HepG2 (cell line): ENCODE results near the gene CD68. TPM values are rescaled to one million over a fixed set of nuclear protein-coding genes. Genes with fewer than 3 reads are reported as not detected.
A peak's percentile ranks its signal among the peaks of the same experiment; 100 is the strongest.

Experiments
- AFF4 ChIP-seq: sonication (generic); formaldehyde crosslinking; IDR thresholded peaks from 2 replicates; pipeline ENCODE4 v1.4.0; 2020; ENCODE audit warnings: missing genetic modification reagents
- CC2D1A ChIP-seq: sonication (generic); formaldehyde crosslinking; IDR thresholded peaks from 2 replicates; pipeline ENCODE4 v1.8.1; 2023; ENCODE audit warnings: mild to moderate bottlenecking, missing genetic modification reagents
- HNF4G ChIP-seq, 2 experiments: sonication (generic) in 1 of 2; formaldehyde crosslinking in 1 of 2; IDR thresholded peaks; 2 replicates each; pipeline versions ENCODE4 v1.4.0 to v1.6.1; 2011 to 2020; ENCODE audit warnings: borderline replicate concordance in 2 of 2, low read depth in 2 of 2, mild to moderate bottlenecking in 2 of 2, low read length in 1 of 2, missing genetic modification reagents in 1 of 2, moderate library complexity in 1 of 2
- HOXA9 ChIP-seq: sonication (generic); formaldehyde crosslinking; IDR thresholded peaks from 2 replicates; pipeline ENCODE4 v1.8.1; 2022; ENCODE audit warnings: missing genetic modification reagents, mild to moderate bottlenecking, moderate library complexity, borderline replicate concordance
- KLF9 ChIP-seq: IDR thresholded peaks from 2 replicates; pipeline ENCODE4 v1.6.1; 2016; ENCODE audit warnings: low read depth
- NFYB ChIP-seq: sonication (generic); formaldehyde crosslinking; IDR thresholded peaks from 2 replicates; pipeline ENCODE4 v1.4.0; 2020; ENCODE audit warnings: missing genetic modification reagents
- POLR2AphosphoS2 ChIP-seq: IDR thresholded peaks from 2 replicates; pipeline ENCODE4 v1.6.1; 2011; ENCODE audit warnings: low read depth, low read length, improper control_type of control experiment
- PRPF4 ChIP-seq: fragments of 200-400 bp; formaldehyde crosslinking; IDR thresholded peaks from 2 replicates; pipeline ENCODE4 v1.6.1; 2016; ENCODE audit warnings: low read length, low read depth; ENCODE audit not compliant: poor library complexity, severe bottlenecking
- RBM22 ChIP-seq: fragments of 200-400 bp; formaldehyde crosslinking; optimal IDR thresholded peaks from 2 replicates; pipeline ENCODE3; 2017; ENCODE audit warnings: mild to moderate bottlenecking, low read length, moderate library complexity
- SCMH1 ChIP-seq: sonication (generic); formaldehyde crosslinking; IDR thresholded peaks from 2 replicates; pipeline ENCODE4 v1.9.0; 2021; ENCODE audit warnings: missing genetic modification reagents, mild to moderate bottlenecking, borderline replicate concordance
- TEAD3 ChIP-seq: optimal IDR thresholded peaks from 2 replicates; pipeline ENCODE3; 2016; ENCODE audit warnings: borderline replicate concordance
- TFE3 ChIP-seq: IDR thresholded peaks from 2 replicates; pipeline ENCODE4 v1.6.1; 2016
- ZMYM2 ChIP-seq: sonication (generic); formaldehyde crosslinking; IDR thresholded peaks from 2 replicates; pipeline ENCODE4 v1.8.0; 2022; ENCODE audit warnings: mild to moderate bottlenecking, missing genetic modification reagents
- ZMYM3 ChIP-seq: sonication (generic); formaldehyde crosslinking; IDR thresholded peaks from 2 replicates; pipeline ENCODE4 v1.5.1; 2020; ENCODE audit warnings: mild to moderate bottlenecking, missing genetic modification reagents
- ZNF225 ChIP-seq: sonication (generic); formaldehyde crosslinking; IDR thresholded peaks from 2 replicates; pipeline ENCODE4 v1.4.0; 2020; ENCODE audit warnings: mild to moderate bottlenecking, missing genetic modification reagents
- ZNF296 ChIP-seq: sonication (generic); formaldehyde crosslinking; conservative IDR thresholded peaks from 2 replicates; pipeline ENCODE4 v1.5.0; 2020; ENCODE audit warnings: mild to moderate bottlenecking, missing genetic modification reagents
- ZNF615 ChIP-seq: sonication (generic); formaldehyde crosslinking; IDR thresholded peaks from 2 replicates; pipeline ENCODE4 v1.5.0; 2020; ENCODE audit warnings: mild to moderate bottlenecking, missing genetic modification reagents, borderline replicate concordance
- ZNF777 ChIP-seq: sonication (generic); formaldehyde crosslinking; IDR thresholded peaks from 2 replicates; pipeline ENCODE4 v1.4.0; 2020; ENCODE audit warnings: missing genetic modification reagents
- polyA plus RNA-seq, 8 experiments: library from polyadenylated mRNA; depleted of rRNA in 3 of 8; stranded (reverse) in 7 of 8; unstranded in 1 of 8; fragments of >200 nt; fragmentation: Illumina TruSeq in 4 of 8; extraction: Trizol in 4 of 8; gene quantifications; 2 replicates each; pipeline versions ENCODE4 v1.2.1 to v1.2.3, GENCODE V29; 2011 to 2016; ENCODE audit warnings: low read depth in 4 of 8, missing spikeins in 1 of 8, mixed read lengths in 1 of 8; ENCODE audit not compliant: insufficient read depth in 1 of 8
- total RNA-seq, 5 experiments: library from RNA; depleted of rRNA; stranded (reverse); fragments of >200 nt; fragmentation: Illumina TruSeq; extraction: Trizol; gene quantifications; 2 replicates each; pipeline ENCODE4 v1.2.3, GENCODE V29; 2016; ENCODE audit warnings: low read depth in 1 of 5
- TF ChIP-seq, protein P1 (sequence below): sonication (generic); formaldehyde crosslinking; IDR thresholded peaks from 2 replicates; pipeline ENCODE4 v1.4.0; 2020; ENCODE audit warnings: missing genetic modification reagents
- TF ChIP-seq, protein P2 (sequence below): sonication (generic); formaldehyde crosslinking; IDR thresholded peaks from 2 replicates; pipeline ENCODE4 v1.8.1; 2023; ENCODE audit warnings: missing genetic modification reagents, mild to moderate bottlenecking, borderline replicate concordance
- TF ChIP-seq, protein P3 (sequence below): sonication (generic); formaldehyde crosslinking; conservative IDR thresholded peaks from 2 replicates; pipeline ENCODE4 v1.4.0; 2020; ENCODE audit warnings: missing genetic modification reagents

CD68 gene
- total and polyA plus RNA-seq, 2 of the 13 experiments (the other 11 are each of a cell fraction or from before 2014, with no cell fraction given): 10.3 to 104 TPM

DNA sequence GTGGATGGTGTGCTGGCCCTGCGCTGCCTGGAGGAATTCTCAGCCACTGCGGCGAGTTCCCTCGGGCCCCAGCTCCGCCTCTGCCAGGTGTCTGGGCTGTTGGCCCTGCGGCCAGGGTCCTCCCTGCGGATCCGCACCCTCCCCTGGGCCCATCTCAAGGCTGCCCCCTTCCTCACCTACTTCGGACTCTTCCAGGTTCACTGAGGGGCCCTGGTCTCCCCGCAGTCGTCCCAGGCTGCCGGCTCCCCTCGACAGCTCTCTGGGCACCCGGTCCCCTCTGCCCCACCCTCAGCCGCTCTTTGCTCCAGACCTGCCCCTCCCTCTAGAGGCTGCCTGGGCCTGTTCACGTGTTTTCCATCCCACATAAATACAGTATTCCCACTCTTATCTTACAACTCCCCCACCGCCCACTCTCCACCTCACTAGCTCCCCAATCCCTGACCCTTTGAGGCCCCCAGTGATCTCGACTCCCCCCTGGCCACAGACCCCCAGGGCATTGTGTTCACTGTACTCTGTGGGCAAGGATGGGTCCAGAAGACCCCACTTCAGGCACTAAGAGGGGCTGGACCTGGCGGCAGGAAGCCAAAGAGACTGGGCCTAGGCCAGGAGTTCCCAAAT, 22.2 kb upstream of the CD68 start (continued):
- TF ChIP-seq, protein P1, sequence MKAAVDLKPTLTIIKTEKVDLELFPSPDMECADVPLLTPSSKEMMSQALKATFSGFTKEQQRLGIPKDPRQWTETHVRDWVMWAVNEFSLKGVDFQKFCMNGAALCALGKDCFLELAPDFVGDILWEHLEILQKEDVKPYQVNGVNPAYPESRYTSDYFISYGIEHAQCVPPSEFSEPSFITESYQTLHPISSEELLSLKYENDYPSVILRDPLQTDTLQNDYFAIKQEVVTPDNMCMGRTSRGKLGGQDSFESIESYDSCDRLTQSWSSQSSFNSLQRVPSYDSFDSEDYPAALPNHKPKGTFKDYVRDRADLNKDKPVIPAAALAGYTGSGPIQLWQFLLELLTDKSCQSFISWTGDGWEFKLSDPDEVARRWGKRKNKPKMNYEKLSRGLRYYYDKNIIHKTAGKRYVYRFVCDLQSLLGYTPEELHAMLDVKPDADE (CRISPR knock-in tag): no peak
- TF ChIP-seq ZNF615 (CRISPR knock-in tag) (no peak), HNF4G (IDR thresholded peaks at IDR 0.05; ENCODE audit: borderline replicate concordance, low read depth, low read length) (0 out of 2 replicates have a peak, but pooled peaks have one; percentile 2), HNF4G (CRISPR knock-in tag; IDR thresholded peaks at IDR 0.05; ENCODE audit: borderline replicate concordance, low read depth) (no peak), KLF9 (CRISPR knock-in tag) (no peak), ZMYM3 (CRISPR knock-in tag) (no peak), POLR2AphosphoS2 (no peak), TFE3 (no peak), HOXA9 (CRISPR knock-in tag) (no peak), SCMH1 (no peak), NFYB (no peak), AFF4 (CRISPR knock-in tag) (no peak), ZNF777 (CRISPR knock-in tag) (peak; percentile 93), ZNF225 (CRISPR knock-in tag) (no peak), RBM22 (no peak), ZMYM2 (CRISPR knock-in tag) (no peak), CC2D1A (CRISPR knock-in tag) (no peak), PRPF4 (no peak), TEAD3 (CRISPR knock-in tag) (no peak), ZNF296 (no peak)
- TF ChIP-seq, protein P2, sequence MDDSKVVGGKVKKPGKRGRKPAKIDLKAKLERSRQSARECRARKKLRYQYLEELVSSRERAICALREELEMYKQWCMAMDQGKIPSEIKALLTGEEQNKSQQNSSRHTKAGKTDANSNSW: no peak
- TF ChIP-seq, protein P3, sequence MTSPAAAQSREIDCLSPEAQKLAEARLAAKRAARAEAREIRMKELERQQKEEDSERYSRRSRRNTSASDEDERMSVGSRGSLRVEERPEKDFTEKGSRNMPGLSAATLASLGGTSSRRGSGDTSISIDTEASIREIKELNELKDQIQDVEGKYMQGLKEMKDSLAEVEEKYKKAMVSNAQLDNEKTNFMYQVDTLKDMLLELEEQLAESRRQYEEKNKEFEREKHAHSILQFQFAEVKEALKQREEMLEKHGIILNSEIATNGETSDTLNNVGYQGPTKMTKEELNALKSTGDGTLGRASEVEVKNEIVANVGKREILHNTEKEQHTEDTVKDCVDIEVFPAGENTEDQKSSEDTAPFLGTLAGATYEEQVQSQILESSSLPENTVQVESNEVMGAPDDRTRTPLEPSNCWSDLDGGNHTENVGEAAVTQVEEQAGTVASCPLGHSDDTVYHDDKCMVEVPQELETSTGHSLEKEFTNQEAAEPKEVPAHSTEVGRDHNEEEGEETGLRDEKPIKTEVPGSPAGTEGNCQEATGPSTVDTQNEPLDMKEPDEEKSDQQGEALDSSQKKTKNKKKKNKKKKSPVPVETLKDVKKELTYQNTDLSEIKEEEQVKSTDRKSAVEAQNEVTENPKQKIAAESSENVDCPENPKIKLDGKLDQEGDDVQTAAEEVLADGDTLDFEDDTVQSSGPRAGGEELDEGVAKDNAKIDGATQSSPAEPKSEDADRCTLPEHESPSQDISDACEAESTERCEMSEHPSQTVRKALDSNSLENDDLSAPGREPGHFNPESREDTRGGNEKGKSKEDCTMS (CRISPR knock-in tag): no peak
